Effector memory CD4-positive, alpha-beta T cell (primary cell): ENCODE results near the gene SCUBE1.

Experiments
- DNase-seq, 3 donors: peaks; one replicate each; pipeline ENCODE4 v3.0.0-alpha.2; 2020
- H3K27ac ChIP-seq: 2 replicates; pipeline ENCODE4 v1.7.0; 2013; ENCODE audit warnings: mild to moderate bottlenecking, low read length, moderate library complexity; ENCODE audit not compliant: insufficient read depth, poor library complexity, severe bottlenecking
- H3K27me3 ChIP-seq: replicated peaks from 2 replicates; pipeline ENCODE4 v1.7.0; 2013; ENCODE audit warnings: mild to moderate bottlenecking, low read length; ENCODE audit not compliant: insufficient read depth, control insufficient read depth, poor library complexity, severe bottlenecking
- H3K36me3 ChIP-seq: 2 replicates; pipeline ENCODE4 v1.7.0; 2013; ENCODE audit warnings: mild to moderate bottlenecking, low read length, moderate library complexity; ENCODE audit not compliant: control insufficient read depth, insufficient read depth
- H3K4me1 ChIP-seq: 2 replicates; pipeline ENCODE4 v1.7.0; 2013; ENCODE audit warnings: low read length, mild to moderate bottlenecking; ENCODE audit not compliant: control insufficient read depth, insufficient read depth, poor library complexity, severe bottlenecking
- H3K4me3 ChIP-seq: 2 replicates; pipeline ENCODE4 v1.7.0; 2013; ENCODE audit warnings: low read length, low read depth, mild to moderate bottlenecking; ENCODE audit not compliant: insufficient read depth, poor library complexity, severe bottlenecking
- H3K9me3 ChIP-seq: 2 replicates; pipeline ENCODE4 v1.7.0; 2013; ENCODE audit warnings: mild to moderate bottlenecking, low read length, moderate library complexity; ENCODE audit not compliant: control insufficient read depth

The SCUBE1 gene

DNA sequence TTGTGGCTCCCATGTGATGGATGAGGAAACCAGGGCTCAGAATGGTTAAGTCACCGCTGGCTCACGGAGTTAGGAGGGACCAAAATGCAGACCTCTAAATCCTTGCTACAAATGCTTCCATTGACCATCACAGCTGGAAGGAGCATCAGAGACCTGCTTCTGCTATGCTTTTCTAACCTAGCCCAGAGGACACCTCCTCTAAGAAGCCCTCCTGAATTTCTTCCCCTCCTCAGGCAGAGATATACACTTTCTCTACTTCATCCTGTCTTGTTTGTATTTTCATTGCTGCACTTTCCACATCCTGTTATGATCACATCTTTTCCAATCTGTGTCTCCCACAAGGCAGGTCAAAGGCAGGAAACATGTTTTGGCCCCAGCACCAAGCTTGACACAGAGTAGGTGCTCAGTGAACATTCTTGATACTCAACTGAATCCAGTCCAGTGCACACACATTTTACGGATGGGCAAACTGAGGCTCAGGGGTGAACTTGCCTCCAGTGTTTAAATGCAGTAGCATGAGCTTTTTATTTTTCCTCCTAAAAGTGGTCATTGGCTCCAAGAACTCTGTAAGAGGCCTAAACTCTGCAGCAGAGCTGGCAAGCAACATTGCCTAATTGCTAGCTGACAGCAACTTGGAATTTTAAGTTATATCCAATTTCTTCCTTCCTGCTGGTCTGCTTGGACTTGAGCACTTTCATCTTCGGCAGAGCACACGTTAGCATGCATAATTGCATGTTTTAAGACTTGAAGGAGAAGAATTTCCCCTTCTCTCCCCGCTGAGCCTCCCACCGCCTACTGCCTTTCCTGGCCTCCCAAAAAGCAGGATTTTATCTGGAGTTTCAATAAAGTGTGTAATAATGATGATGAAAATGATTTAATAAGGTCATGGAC, 12.7 kb downstream of the SCUBE1 start:
- H3K4me1 ChIP-seq, result no peaks in the 10 kb centered on the region
- no peaks in the 10 kb centered on the region for H3K9me3 ChIP-seq
- DNase-seq, result no peak
- H3K27ac ChIP-seq, result no peak overlapping the region
- H3K27me3 ChIP-seq, result no peaks in the 10 kb centered on the region
- H3K4me3 ChIP-seq, result no peak overlapping the region
- H3K36me3 ChIP-seq, result no peaks in the 10 kb centered on the region

GRCh38 chr22:43329061-43329460, 14.1 kb downstream of the SCUBE1 start:
- H3K36me3 ChIP-seq, result no peaks in the 10 kb centered on the region
- H3K27me3 ChIP-seq, result no peaks in the 10 kb centered on the region
- H3K4me3 ChIP-seq, result no peak overlapping the region
- no peaks in the 10 kb centered on the region for H3K9me3 ChIP-seq
- no peak overlapping the region for H3K27ac ChIP-seq
- DNase-seq, result no peak
- H3K4me1 ChIP-seq, result no peaks in the 10 kb centered on the region

- H3K9me3 ChIP-seq, result no peaks in the 10 kb centered on the region
- H3K27ac ChIP-seq, result no peak overlapping the region
- no peaks in the 10 kb centered on the region for H3K27me3 ChIP-seq
- no peak for DNase-seq
- no peak overlapping the region for H3K4me3 ChIP-seq
- H3K36me3 ChIP-seq, result no peaks in the 10 kb centered on the region
- no peaks in the 10 kb centered on the region for H3K4me1 ChIP-seq
Observed at GRCh38 chr22:43327157-43327438, 16.1 kb downstream of the SCUBE1 start.

- H3K4me1 ChIP-seq, result no peaks in the 10 kb centered on the region
- H3K36me3 ChIP-seq, result no peaks in the 10 kb centered on the region
- H3K9me3 ChIP-seq, result no peaks in the 10 kb centered on the region
- H3K4me3 ChIP-seq, result no peak overlapping the region
- no peak for DNase-seq
- H3K27me3 ChIP-seq, result no peaks in the 10 kb centered on the region
- H3K27ac ChIP-seq, result no peak overlapping the region
Observed at GRCh38 chr22:43326331-43327156, 16.6 kb downstream of the SCUBE1 start.

- no peaks in the 10 kb centered on the region for H3K27me3 ChIP-seq
- no peaks in the 10 kb centered on the region for H3K9me3 ChIP-seq
- H3K4me3 ChIP-seq, result no peak overlapping the region
- no peak overlapping the region for H3K27ac ChIP-seq
- no peaks in the 10 kb centered on the region for H3K4me1 ChIP-seq
- no peaks in the 10 kb centered on the region for H3K36me3 ChIP-seq
- no peak for DNase-seq
Observed at GRCh38 chr22:43325176-43325575, 18.0 kb downstream of the SCUBE1 start.

DNA sequence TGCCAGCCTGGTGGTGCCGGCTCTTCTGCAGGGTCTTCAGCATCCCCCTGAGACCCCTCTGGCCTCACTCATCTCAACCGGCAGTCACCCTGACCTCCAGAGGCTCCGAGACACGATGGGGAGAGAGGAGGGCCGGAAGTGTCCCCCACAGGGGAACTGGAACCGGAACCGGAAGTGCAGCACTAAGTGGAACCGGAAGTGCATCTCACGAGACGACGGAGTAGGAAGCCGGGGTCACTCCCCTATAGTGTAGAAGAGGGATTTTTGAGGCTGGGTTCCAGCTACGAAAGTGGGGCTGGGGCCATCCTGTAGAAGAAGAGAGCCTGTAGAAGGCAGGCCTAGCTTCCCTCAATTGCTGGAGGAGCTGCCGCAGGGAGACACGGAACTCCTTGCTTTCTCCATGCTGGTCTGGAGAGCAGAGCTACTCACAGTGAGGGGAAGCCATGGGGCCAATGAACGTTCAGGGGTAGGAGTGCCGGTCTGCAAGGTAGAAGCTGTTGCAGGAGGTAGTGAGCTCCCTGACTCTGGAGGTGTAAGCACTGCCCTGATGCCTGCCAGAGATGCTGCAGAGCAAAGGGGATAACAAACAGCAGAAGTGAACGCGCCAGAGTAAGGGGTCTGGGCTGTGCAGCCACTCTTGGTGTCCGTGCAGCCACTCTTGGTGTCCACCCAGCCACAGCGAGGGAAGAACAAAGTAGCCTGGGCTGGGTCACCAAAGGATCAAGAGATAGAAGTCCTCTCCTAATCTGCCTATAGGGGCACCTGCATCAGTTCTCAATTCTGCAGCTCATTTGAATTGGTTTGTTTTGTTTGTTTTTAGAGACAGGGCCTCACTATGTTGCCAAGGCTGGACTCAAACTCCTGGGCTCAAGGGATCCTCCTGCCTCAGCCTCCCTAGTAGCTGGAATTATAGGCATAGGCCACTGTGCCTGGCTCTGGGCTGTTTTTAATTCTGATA, 21.9 kb downstream of the SCUBE1 start:
- no peak for DNase-seq
- Histone ChIP-seq H3K27ac (no peak overlapping the region), H3K27me3 (no peaks in the 10 kb centered on the region), H3K4me3 (no peak overlapping the region), H3K9me3 (no peaks in the 10 kb centered on the region), H3K36me3 (no peaks in the 10 kb centered on the region), H3K4me1 (no peaks in the 10 kb centered on the region)

DNA sequence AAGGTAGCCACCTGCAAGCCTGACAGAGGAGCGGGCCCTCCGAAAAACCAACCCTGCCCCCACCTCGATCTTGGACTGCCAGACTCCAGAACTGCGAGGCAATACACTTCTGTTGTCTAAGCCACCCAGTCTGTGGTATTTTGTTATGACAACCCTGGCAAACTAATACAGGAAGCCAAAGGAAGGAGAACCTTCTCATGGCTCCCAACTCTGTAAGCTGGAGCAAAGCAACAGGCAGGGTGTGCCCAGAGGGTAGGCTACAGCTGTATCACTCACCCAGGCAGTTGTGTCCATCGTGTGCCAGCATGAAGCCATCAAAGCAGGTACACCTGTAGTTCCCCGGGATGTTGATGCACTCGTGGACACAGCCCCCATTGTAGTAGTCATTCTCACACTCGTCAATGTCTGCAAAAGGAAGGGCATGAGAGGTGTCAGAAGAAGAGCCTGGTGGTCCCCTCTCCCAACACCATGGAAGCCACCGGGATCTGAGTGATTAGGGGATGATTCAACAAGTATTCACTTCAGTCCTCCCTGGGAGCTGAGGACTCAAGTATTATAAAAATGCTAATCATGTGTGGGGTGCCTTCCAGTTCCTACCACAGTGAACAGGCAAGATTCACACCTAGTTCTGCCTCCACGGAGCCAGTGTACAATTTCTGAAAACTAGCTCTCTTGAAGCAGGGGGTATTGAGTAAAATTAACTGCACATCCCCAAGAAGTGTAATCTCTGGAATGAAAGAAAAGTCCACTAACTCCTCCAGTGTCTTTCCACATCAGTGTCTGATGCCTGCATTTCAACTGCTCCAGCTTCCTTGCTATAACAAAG, 23.3 kb downstream of the SCUBE1 start:
- Histone ChIP-seq H3K4me1 (no peaks in the 10 kb centered on the region), H3K27me3 (no peaks in the 10 kb centered on the region), H3K4me3 (no peak overlapping the region), H3K27ac (no peak overlapping the region), H3K9me3 (no peaks in the 10 kb centered on the region), H3K36me3 (no peaks in the 10 kb centered on the region)
- no peak for DNase-seq

DNA sequence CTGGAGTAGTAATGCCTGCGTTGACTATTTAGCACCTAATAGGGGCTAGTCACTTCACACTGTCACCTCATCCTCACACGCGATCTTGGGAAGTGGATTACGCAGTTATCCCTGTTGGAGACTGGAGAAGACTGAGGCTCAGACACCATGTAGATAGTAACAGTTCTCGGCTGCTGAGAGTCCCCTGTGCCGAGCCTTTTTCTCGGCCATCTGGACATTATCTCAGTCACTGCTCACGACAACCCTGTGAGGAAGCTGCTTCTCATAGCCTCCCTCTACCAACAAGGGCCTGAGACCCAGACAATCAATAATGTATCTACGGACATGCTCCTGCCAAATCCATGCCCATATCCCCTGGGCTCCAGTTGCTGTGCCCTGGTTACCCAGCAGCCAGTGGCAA, 25.9 kb downstream of the SCUBE1 start:
- H3K4me1 ChIP-seq, result no peaks in the 10 kb centered on the region
- no peaks in the 10 kb centered on the region for H3K36me3 ChIP-seq
- DNase-seq, result no peak
- no peaks in the 10 kb centered on the region for H3K9me3 ChIP-seq
- no peak overlapping the region for H3K4me3 ChIP-seq
- H3K27ac ChIP-seq, result no peak overlapping the region
- no peaks in the 10 kb centered on the region for H3K27me3 ChIP-seq

DNA sequence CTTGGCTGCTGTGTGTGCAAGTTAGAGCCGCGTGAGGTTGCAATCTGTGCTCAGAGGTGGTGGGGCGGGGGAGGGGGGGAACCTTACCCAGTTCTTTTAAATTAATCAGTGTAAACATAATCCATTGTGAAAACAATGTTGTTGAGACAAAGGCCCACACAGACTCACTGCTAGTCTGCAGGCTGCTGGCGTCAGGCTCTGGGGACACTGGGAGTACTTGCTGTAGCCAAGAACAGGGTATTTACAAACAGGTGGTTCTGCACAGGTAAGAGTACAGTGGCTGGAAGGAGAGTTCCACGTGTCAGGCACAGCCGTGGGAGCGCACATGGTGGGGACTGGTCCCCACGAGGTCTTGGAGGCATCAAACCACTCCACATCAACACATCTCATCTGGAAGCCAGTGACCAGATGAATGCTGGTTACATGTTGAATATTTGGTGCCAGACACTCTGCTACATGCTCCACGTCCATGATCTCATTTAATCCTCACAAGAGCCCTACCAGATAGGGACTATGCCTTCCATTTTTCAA, 27.4 kb downstream of the SCUBE1 start:
- no peaks in the 10 kb centered on the region for H3K9me3 ChIP-seq
- no peak overlapping the region for H3K27ac ChIP-seq
- DNase-seq, result no peak
- H3K4me3 ChIP-seq, result no peak overlapping the region
- H3K4me1 ChIP-seq, result no peaks in the 10 kb centered on the region
- no peaks in the 10 kb centered on the region for H3K27me3 ChIP-seq
- no peaks in the 10 kb centered on the region for H3K36me3 ChIP-seq
